ENCODE measurements around the gene ELK1. TPM values are rescaled to one million over a fixed set of nuclear protein-coding genes. Genes with fewer than 3 reads are reported as not detected.

ELK1 gene, protein sequence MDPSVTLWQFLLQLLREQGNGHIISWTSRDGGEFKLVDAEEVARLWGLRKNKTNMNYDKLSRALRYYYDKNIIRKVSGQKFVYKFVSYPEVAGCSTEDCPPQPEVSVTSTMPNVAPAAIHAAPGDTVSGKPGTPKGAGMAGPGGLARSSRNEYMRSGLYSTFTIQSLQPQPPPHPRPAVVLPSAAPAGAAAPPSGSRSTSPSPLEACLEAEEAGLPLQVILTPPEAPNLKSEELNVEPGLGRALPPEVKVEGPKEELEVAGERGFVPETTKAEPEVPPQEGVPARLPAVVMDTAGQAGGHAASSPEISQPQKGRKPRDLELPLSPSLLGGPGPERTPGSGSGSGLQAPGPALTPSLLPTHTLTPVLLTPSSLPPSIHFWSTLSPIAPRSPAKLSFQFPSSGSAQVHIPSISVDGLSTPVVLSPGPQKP
- total RNA-seq (2021) = 16.4 and 22.0 TPM in 2 replicates
- percentile 61 among the genes with signal in this experiment for Bru-seq, nascent RNA
- percentile 65 among the genes with signal in this experiment for BruChase-seq, experiment 1, labeled RNA remaining after a 2-hour chase
- percentile 83 among the genes with signal in this experiment for BruChase-seq, experiment 2, labeled RNA remaining after a 6-hour chase
- long read RNA-seq, transcript ELK1-203 (7 exons, 2,258 nt) = major isoform, 7 of 20 reads
- long read RNA-seq, partial matches to known transcripts = 9 of 20 reads
- long read RNA-seq, other reads (novel, unspliced or antisense) = 0 of 20 reads

DNA sequence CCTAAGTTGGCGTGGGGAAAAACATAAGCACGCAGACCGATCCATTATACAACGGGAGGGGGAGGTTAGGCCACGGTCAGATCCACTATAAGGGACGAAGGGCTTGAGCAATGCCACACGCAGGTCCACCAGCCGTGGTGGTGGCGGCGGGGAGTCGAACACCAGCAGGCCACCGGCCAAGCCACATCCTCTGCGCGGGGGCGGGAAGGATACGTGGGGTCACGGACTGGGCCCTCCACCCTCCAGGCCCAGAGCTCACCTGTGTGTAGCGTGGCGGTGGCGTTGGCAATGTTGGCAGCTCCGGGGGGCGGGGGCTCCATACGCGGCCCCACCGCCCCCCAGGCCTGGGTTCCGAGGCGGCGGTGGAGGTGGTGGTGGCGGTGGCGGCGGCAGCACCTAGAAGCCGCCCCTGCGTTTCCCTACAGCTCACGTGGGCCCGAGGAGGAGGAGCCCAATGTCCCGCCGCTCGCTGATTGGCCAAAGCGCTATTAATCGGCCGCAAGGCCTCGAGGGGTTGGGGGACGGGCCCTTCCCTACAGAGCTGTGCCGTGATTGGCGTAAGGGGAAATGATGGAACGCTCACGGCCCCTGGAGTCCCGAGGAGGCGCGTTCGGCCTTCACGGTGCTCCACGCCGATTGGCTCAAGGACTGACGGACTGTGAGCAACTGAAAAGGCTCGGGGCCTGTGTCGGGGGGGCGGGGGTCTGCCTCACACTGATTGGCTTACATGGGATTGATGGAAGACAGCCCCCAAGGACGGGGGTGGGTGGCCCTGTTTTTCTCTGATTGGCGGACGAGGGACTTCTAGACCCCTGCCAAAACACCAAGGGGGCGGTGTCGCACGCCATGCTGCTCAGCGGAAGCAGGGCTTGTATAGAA, at the start of gene ELK1:
Gene ELK1, minus strand, starts transcription at position 400 of the 879 bp plus-strand sequence. CDS start 9,122 bp downstream, outside the sequence.
- no peaks in the 10 kb centered on the region for H3K27me3 ChIP-seq (ENCODE audit: insufficient read depth, low read depth)
- H3K4me3 ChIP-seq = peak within 1 kb of the TSS; percentile 51; the same call in 1 of the 2 replicates
- no peaks in the 10 kb centered on the region for H3K4me1 ChIP-seq (replicated peaks; ENCODE audit: insufficient read depth)
- intact Hi-C loops (cut with micrococcal nuclease; ENCODE audit: unreplicated experiment) = loop anchor here (1.0 to 10.0 kb wide), 3 partner anchors 8 to 456 kb away; partner anchors contain the start of genes ARAF and UBA1
- H3K36me3 ChIP-seq (ENCODE audit: low read depth) = no peaks in the 10 kb centered on the region
- peak within 1 kb of the TSS; percentile 70 for H3K4me2 ChIP-seq
- no TSS peak for BruUV-seq (replicated peaks)
- H3K9me3 ChIP-seq (ENCODE audit: insufficient read depth, low read depth) = no peaks in the 10 kb centered on the region
- H3K9me2 ChIP-seq (ENCODE audit: insufficient read depth) = no peaks in the 10 kb centered on the region
- POLR2A ChIA-PET (ENCODE audit: unreplicated experiment) = interaction anchor here (0.6 kb wide), 1 partner anchor 60 kb away, joined by 8 read pairs; no protein-coding TSS in a partner anchor
- H2AFZ ChIP-seq = no peak within 1 kb of the TSS
- 0 out of 2 replicates have a peak, but pooled peaks cover 6% of the 10 kb centered on the region for H3K79me2 ChIP-seq (ENCODE audit: low read depth)
- H4K20me1 ChIP-seq (ENCODE audit: insufficient read depth) = no peaks in the 10 kb centered on the region
- H3F3A ChIP-seq (ENCODE audit: insufficient read depth, low read depth) = no peaks in the 10 kb centered on the region
- CTCF ChIA-PET = no interaction called here
- DNase-seq = peak; percentile 85 to 89
- no peak within 1 kb of the TSS for H3K27ac ChIP-seq
- TF ChIP-seq, protein P1, sequence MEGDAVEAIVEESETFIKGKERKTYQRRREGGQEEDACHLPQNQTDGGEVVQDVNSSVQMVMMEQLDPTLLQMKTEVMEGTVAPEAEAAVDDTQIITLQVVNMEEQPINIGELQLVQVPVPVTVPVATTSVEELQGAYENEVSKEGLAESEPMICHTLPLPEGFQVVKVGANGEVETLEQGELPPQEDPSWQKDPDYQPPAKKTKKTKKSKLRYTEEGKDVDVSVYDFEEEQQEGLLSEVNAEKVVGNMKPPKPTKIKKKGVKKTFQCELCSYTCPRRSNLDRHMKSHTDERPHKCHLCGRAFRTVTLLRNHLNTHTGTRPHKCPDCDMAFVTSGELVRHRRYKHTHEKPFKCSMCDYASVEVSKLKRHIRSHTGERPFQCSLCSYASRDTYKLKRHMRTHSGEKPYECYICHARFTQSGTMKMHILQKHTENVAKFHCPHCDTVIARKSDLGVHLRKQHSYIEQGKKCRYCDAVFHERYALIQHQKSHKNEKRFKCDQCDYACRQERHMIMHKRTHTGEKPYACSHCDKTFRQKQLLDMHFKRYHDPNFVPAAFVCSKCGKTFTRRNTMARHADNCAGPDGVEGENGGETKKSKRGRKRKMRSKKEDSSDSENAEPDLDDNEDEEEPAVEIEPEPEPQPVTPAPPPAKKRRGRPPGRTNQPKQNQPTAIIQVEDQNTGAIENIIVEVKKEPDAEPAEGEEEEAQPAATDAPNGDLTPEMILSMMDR (conservative IDR thresholded peaks at IDR 0.05) = no peak
- TF ChIP-seq EZH2 (IDR thresholded peaks at IDR 0.05; ENCODE audit: low read depth) = no peak

DNA sequence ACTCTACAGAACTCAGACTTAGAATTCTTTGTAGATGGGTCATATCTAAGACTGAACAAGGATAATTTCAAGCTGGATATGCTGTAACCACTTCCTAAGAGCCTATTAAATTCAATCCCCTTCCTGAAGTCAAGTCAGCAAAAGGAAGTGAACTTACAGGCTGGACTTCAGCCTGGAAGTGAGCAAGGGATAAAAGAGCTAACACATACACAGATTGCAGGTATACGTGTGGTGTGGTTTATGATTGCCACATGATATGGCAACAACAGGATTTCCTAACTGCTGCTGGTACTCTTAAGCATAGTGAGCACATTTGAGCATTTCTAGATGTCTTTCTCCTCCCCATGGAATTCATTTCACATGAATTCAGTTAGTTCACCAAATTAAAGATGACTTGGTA, 46.8 kb upstream of the ELK1 start:
- H3K36me3 ChIP-seq (ENCODE audit: low read depth) = no peaks in the 10 kb centered on the region
- no peak for DNase-seq
- H2AFZ ChIP-seq = no peak overlapping the region
- H3K27me3 ChIP-seq (ENCODE audit: insufficient read depth, low read depth) = no peaks in the 10 kb centered on the region
- no peak overlapping the region for H3K4me3 ChIP-seq
- H3K4me1 ChIP-seq (replicated peaks; ENCODE audit: insufficient read depth) = no peaks in the 10 kb centered on the region
- POLR2A ChIA-PET (ENCODE audit: unreplicated experiment) = no interaction called here
- H3K79me2 ChIP-seq (ENCODE audit: low read depth) = no peaks in the 10 kb centered on the region
- H3K9me2 ChIP-seq (ENCODE audit: insufficient read depth) = no peaks in the 10 kb centered on the region
- H4K20me1 ChIP-seq (ENCODE audit: insufficient read depth) = no peaks in the 10 kb centered on the region
- no TSS peak for BruUV-seq (replicated peaks)
- no peaks in the 10 kb centered on the region for H3F3A ChIP-seq (ENCODE audit: insufficient read depth, low read depth)
- H3K4me2 ChIP-seq = no peak overlapping the region
- no peaks in the 10 kb centered on the region for H3K9me3 ChIP-seq (ENCODE audit: insufficient read depth, low read depth)
- intact Hi-C loops (cut with micrococcal nuclease; ENCODE audit: unreplicated experiment) = no loop called here
- H3K27ac ChIP-seq = no peak overlapping the region
- TF ChIP-seq, protein P1 (conservative IDR thresholded peaks at IDR 0.05) = no peak
- no peak for TF ChIP-seq EZH2 (IDR thresholded peaks at IDR 0.05; ENCODE audit: low read depth)
- CTCF ChIA-PET = no interaction called here

DNA sequence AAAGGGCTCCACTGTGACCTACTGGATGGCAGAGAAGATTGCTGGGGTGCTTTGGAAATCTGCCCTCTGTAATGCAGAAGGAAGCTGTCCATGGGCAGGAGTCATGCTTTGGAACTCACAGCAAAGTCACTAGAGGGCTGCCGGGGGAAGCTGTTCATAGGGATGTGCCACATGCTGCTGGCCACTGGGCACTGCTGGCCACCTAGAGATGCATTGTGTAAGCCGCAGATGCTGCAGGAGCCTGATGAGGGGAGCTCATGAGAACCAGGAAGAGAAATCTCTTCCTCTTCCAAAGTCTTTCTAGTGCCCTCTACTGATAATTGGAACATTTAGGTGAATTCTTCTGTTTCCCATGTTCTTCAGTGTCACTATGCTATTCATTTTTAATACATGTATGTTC, 39.8 kb upstream of the ELK1 start:
- no peak for DNase-seq
- Histone ChIP-seq H3K4me3 (no peak overlapping the region), H3K9me3 (ENCODE audit: insufficient read depth, low read depth) (no peaks in the 10 kb centered on the region), H3K79me2 (ENCODE audit: low read depth) (no peaks in the 10 kb centered on the region), H4K20me1 (ENCODE audit: insufficient read depth) (no peaks in the 10 kb centered on the region), H3K9me2 (ENCODE audit: insufficient read depth) (no peaks in the 10 kb centered on the region), H3K4me2 (no peak overlapping the region), H3K27ac (no peak overlapping the region), H2AFZ (no peak overlapping the region), H3K27me3 (ENCODE audit: insufficient read depth, low read depth) (no peaks in the 10 kb centered on the region), H3F3A (ENCODE audit: insufficient read depth, low read depth) (no peaks in the 10 kb centered on the region), H3K36me3 (ENCODE audit: low read depth) (no peaks in the 10 kb centered on the region), H3K4me1 (replicated peaks; ENCODE audit: insufficient read depth) (no peaks in the 10 kb centered on the region)
- TF ChIP-seq EZH2 (IDR thresholded peaks at IDR 0.05; ENCODE audit: low read depth) = no peak
- TF ChIP-seq, protein P1 (conservative IDR thresholded peaks at IDR 0.05) = no peak
- POLR2A ChIA-PET (ENCODE audit: unreplicated experiment) = no interaction called here
- CTCF ChIA-PET = no interaction called here
- intact Hi-C loops (cut with micrococcal nuclease; ENCODE audit: unreplicated experiment) = no loop called here
- BruUV-seq (replicated peaks) = no TSS peak

Measured in PC-9 (cell line).